GM18868 (cell line): ENCODE measurements around the gene SYNGR1.

Experiments
- ATAC-seq: cut with Tn5 transposase; IDR thresholded peaks from one replicate; pipeline ENCODE4 v1.9.1; 2021; ENCODE audit warnings: mild to moderate bottlenecking, moderate library complexity; ENCODE audit not compliant: unreplicated experiment

Gene SYNGR1

DNA sequence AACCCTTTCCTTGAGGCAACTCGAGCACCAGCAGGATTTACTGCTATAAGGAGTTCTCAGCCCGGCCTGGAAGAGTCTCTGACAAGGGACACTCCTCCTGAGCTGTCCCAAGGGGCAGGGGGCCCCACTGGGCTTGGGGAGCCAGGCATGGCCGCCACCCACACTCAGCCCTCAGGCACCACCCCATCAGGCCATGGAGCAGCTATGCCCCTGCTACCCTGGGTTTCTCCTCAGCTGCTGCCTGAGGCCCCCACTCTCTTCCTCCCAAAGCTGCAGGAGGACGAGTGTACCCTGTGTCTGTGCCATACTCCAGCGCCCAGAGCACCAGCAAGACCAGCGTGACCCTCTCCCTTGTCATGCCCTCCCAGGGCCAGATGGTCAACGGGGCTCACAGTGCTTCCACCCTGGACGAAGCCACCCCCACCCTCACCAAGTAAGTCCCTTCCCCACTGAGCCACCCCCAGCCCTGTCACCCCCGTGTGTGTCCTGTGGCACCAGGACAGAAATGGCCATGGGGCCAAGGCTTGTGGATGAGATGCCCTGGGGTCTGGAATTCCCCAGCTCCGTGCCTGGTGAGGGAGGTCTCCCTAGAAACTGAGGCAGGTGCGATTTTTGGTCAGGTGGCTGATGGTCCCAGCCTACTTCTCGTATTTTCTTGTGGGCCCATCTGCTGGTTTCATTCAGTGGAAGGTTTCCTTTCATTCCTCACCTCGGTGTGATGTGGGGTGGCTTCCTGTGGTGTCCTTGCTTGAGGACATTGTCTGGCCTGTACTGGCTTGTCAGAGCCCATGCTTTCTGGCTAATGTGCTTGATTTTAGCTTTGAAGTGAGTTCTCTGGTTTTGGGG, 78.2 kb downstream of the SYNGR1 start:
- ATAC-seq: no peak

DNA sequence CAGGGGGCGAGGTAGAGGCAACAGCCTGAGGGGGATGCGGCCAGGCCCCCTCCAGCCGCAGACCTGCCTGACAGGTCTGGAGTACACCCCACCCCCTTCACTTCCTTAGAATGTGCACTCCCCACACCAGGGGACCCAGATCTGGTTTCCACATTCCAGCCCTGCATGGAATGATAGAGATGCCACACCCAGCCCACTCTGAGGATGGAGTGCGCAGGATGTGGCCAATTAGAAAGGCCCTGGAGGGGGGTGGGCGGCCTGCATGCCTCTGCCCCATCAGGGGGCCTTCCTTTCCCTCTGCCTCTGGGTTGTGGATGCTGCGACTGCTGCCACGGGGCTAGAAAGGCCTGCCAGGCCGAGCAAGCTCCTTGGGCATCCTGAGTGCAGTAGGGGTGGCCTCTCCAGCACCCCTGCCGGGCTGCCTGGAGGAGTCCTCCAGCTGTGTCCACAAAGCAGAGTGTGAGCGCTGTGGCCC, 78.8 kb downstream of the SYNGR1 start:
- ATAC-seq: no peak

DNA sequence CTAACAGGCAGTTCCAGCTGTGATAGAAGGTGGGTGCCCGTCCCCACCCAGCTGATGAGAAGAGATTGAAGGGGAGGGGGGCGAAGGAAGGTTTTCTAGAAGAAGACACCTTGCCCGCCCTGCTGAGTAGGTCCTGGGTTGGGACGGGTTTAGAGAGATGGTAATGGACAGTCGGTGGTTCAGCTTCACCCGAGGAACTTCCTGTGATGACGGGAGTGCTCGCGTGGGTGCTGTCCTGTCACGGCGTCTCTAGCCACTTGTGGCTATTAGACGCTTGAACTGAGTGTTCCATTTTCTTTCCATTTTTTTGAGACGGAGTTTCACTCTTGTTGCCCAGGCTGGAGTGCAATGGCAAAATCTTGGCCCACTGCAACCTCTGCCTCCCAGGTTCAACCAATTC, 79.4 kb downstream of the SYNGR1 start:
- no peak for ATAC-seq

- no peak for ATAC-seq
These were observed 80.3 kb downstream of the SYNGR1 start for GRCh38 chr22:39429916-39430575.

DNA sequence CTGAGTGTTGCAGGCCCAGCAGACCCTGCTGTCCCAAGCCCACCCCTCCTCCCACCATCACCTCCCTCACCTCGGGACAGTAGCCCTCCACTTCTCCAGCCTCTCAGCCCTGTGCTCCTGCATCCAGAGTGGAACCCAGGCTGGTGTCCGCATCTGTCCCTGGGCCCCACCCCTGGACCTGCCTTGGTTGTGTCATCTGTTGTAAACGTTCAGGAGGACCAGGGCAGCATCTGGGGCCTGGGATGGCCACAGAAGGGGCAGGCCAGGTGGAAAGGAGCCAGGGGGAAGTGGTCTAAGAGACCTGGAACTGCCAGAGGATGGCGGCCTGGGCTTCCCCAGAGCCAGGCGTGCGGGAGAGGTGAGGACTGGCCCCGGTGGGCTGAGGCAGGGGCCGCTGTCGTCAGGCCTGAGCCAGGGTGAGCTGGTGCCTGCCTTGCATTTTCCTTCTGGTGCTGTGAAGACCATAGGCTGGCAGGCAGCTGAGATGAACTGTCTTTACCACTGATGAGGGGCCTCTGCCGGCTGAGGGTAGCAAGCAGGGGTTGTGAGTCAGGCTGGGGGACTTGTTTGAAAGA, 80.9 kb downstream of the SYNGR1 start:
- ATAC-seq: no peak

GRCh38 chr22:39431216-39431801, 81.5 kb downstream of the SYNGR1 start:
- no peak for ATAC-seq

DNA sequence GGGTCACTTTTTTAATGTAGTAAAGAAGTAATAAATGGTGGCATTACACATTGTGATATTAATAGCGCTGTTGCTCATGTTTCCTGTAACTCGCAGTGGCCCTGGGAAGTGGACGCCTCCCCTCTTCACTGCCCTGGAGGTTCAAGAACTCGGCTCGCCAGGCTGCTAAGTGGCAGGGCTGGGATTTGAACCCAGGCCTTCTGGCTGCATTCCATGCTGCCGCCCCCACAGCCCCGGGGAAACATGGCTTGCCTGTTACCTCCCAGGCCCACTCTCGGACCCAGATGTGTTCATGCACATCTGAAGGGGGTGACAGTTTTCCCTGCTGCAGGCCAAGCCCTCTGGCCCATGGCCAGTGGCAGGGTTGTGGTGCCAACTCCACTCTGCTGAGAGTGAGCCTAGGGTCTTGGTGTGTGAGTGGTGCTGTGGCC, 82.0 kb downstream of the SYNGR1 start:
- ATAC-seq: no peak

GRCh38 chr22:39432361-39432811, 82.6 kb downstream of the SYNGR1 start:
- ATAC-seq: no peak

DNA sequence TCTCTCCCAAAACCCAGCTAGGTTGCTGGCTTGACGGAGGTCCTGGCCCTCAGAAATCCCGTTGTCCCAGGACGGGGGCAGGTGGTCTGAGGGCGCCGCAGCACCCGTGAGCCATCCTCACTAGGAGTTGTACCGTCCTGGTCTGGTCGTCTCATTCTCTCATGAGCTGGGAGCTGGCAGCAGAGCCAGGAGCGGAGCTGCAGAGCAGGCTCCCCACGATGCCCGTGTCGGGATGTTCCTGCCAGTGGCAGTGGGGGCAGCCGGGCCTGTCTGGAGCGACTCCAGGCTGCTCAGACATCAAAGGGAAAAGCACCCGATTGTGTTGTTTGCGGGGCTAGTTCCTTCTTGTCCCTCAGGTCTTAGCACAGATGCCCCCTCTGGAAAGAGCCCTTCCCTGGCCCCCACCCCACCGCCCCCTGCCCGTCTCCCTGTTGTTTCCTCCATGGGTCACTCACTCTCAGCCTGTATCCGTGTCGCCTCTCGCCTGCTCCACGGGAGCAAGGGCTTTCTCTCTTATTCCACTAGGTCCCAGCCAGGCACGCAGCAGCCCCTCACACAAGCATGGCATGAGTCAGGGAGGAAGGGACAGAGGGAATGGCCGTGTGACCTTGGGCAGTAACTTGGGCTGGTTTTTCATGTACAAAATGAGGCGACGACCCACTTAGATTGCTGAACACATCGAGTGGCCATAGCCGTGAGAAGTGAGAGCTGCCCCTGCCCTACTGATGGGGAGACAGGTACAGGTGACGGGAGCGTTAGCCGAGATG, 83.9 kb downstream of the SYNGR1 start:
- ATAC-seq: no peak

DNA sequence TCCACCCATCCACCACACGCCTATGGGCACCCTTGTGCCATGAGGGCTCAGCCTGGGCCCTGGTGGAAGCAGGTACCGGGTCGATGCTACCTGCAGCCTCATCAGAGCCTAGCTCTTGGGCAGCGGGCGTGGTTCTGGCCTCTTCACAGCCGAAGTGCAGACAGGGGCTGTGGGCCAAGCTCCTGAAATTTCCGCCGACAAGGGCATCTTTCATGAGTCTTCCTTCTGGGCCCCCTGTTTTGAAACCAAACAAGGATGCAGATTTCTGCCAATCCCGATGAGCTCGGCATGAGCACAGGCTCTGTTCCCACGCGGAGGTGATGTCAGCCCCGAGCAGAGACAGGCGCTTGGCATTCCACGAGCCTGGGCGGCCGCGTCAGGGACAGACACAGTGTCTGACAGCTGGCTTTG, 84.5 kb downstream of the SYNGR1 start:
- ATAC-seq: no peak

DNA sequence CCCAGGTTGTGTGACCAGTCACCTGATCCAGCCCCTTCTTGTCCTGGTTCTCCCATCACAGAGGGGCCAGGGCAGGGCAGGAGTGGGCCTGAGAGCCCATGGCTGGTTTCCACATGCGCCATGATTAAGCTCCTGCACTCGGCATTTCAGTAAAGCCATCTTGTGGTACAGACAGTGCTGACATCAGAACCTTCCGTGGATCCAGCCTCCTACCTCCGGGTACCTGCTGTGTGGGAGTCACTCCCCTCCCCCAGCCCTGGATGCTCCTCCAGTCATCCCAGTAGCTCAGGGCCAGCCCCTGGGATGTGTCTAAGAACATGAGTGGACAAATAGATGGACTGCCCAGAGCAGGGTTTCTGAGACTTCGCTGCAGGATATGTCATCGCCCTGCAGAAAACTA, 84.9 kb downstream of the SYNGR1 start:
- ATAC-seq: no peak
